CD4-positive, CD25-positive, alpha-beta regulatory T cell (primary cell): ENCODE results near the gene ETS2. TPM values are rescaled to one million over a fixed set of nuclear protein-coding genes. Genes with fewer than 3 reads are reported as not detected.
A peak's percentile ranks its signal among the peaks of the same experiment; 100 is the strongest.
"Not testable (repeated sequence)": the region's sequence is repeated elsewhere in the genome, so short reads cannot be mapped to it uniquely, and the experiment has no call there.

Experiments
- ATAC-seq, 2 donors: fragments of 150-1000 bp; cut with Tn5 transposase; one replicate each; pipeline ENCODE4 v1.10.0; 2021; ENCODE audit warnings: low read depth in 2 of 2, moderate number of reproducible peaks in 2 of 2, moderate library complexity in 1 of 2
- DNase-seq, 3 donors: peaks; one replicate each; pipeline versions ENCODE4 v3.0.0 to v3.0.0-alpha.2; 2012 to 2022; ENCODE audit warnings: mixed read lengths in 1 of 3
- H3K27ac ChIP-seq: one replicate; pipeline ENCODE4 v1.7.0; 2013; ENCODE audit warnings: mild to moderate bottlenecking, low read length; ENCODE audit not compliant: insufficient read depth, poor library complexity, severe bottlenecking
- H3K27me3 ChIP-seq: one replicate; pipeline ENCODE4 v1.7.0; 2013; ENCODE audit warnings: low read length; ENCODE audit not compliant: control insufficient read depth, insufficient read depth
- H3K36me3 ChIP-seq: one replicate; pipeline ENCODE4 v1.7.0; 2013; ENCODE audit warnings: mild to moderate bottlenecking, low read length, moderate library complexity; ENCODE audit not compliant: control insufficient read depth, insufficient read depth
- H3K4me1 ChIP-seq: 2 replicates; pipeline ENCODE4 v1.7.0; 2013; ENCODE audit warnings: mild to moderate bottlenecking, low read length; ENCODE audit not compliant: insufficient read depth, control insufficient read depth, poor library complexity, severe bottlenecking
- H3K4me3 ChIP-seq: one replicate; pipeline ENCODE4 v1.7.0; 2013; ENCODE audit warnings: low read depth, mild to moderate bottlenecking, low read length, moderate library complexity
- H3K9me3 ChIP-seq, 2 experiments: 1 replicate in 1 of 2; 2 replicates in 1 of 2; pipeline ENCODE4 v1.7.0; 2013; ENCODE audit warnings: low read length in 2 of 2, mild to moderate bottlenecking in 1 of 2, moderate library complexity in 1 of 2; ENCODE audit not compliant: control insufficient read depth in 2 of 2
- H3K27ac Mint-ChIP-seq, 3 donors: one replicate each; pipeline ENCODE4 v1.8.0; 2020 to 2022; ENCODE audit warnings: mild to moderate bottlenecking in 3 of 3, mixed read lengths in 3 of 3, moderate library complexity in 2 of 3
- H3K27me3 Mint-ChIP-seq: one replicate; pipeline ENCODE4 v1.8.0; 2022; ENCODE audit warnings: mild to moderate bottlenecking, mixed read lengths
- H3K36me3 Mint-ChIP-seq: one replicate; pipeline ENCODE4 v1.8.0; 2020; ENCODE audit warnings: mixed read lengths
- H3K4me1 Mint-ChIP-seq, 4 donors: one replicate each; pipeline ENCODE4 v1.8.0; 2020 to 2022; ENCODE audit warnings: mixed read lengths in 4 of 4, mild to moderate bottlenecking in 1 of 4
- H3K4me3 Mint-ChIP-seq, 4 donors: one replicate each; pipeline ENCODE4 v1.8.0; 2020 to 2022; ENCODE audit warnings: mild to moderate bottlenecking in 4 of 4, mixed read lengths in 4 of 4, moderate library complexity in 3 of 4
- H3K9me3 Mint-ChIP-seq, 7 donors: one replicate each; pipeline ENCODE4 v1.8.0; 2020 to 2022; ENCODE audit warnings: mixed read lengths in 7 of 7, mild to moderate bottlenecking in 3 of 7, moderate library complexity in 2 of 7
- polyA plus RNA-seq, 4 donors: library from polyadenylated mRNA; unstranded; fragments of 300-500 nt; fragmentation: Illumina TruSeq; gene quantifications; one replicate each; pipeline ENCODE4 v1.2.3, GENCODE V29; 2021
- total RNA-seq: library from RNA; stranded (reverse); gene quantifications from one replicate; pipeline ENCODE4 v1.2.3, GENCODE V29; 2022

The ETS2 gene
- total and polyA plus RNA-seq, 5 donors from 2014 or later: 2.6 to 12.3 (median 5.1) TPM

DNA sequence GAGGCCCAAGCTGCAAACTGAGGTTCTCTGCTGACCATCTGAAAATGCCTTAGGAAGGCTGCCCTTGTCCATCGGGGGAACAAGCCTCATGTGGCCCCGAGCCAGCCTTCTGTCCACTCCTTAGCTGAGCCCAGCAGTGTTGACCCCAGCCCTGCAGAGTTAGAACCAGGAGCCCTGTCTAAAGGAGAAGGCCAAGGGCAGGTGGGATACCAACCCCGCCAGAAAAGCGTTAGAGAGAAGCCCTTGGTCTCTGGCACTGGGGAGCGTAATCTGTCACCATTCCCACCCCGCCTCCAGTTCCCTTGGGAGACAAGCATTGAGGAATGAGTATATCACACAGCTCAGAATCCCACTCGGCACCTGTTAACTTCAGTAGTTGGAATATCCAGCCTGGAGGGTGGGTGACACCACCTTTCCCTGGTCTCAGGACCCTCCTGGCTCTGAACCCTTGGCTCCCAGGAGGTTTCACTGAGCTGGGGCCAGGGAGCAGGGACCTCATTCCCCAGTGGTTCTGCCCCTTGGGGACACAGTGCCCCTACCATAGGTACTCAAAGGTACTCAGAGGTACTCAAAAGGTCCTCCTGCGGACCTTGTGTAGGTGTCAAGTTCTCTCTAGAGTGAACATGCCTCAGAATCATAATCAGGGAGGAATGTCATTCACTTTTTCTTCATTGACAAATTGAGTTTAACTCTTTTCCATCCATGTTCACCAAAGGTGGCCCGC, 16.4 kb downstream of the ETS2 start:
- Mint-ChIP-seq H3K9me3 (peaks cover 0 to 5% (median 0%) of the 10 kb centered on the region in 7 donors), H3K4me1 (peaks cover 0 to 3% (median 0%) of the 10 kb centered on the region in 4 donors), H3K4me3 (no peak overlapping the region), H3K36me3 (peaks cover 62% of the 10 kb centered on the region), H3K27ac (no peak overlapping the region), H3K27me3 (no peaks in the 10 kb centered on the region)
- Histone ChIP-seq H3K4me3 (no peak overlapping the region), H3K27me3 (no peaks in the 10 kb centered on the region), H3K9me3 (no peaks in the 10 kb centered on the region), H3K27ac (no peak overlapping the region), H3K36me3 (peaks cover 65% of the 10 kb centered on the region), H3K4me1 (no peaks in the 10 kb centered on the region)
- ATAC-seq (no peak), DNase-seq (no peak)

DNA sequence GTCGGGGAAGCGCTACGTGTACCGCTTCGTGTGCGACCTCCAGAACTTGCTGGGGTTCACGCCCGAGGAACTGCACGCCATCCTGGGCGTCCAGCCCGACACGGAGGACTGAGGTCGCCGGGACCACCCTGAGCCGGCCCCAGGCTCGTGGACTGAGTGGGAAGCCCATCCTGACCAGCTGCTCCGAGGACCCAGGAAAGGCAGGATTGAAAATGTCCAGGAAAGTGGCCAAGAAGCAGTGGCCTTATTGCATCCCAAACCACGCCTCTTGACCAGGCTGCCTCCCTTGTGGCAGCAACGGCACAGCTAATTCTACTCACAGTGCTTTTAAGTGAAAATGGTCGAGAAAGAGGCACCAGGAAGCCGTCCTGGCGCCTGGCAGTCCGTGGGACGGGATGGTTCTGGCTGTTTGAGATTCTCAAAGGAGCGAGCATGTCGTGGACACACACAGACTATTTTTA, 17.1 kb downstream of the ETS2 start:
- peaks cover 55% of the 10 kb centered on the region for H3K36me3 Mint-ChIP-seq
- H3K27ac ChIP-seq: no peak overlapping the region
- H3K4me1 ChIP-seq: no peaks in the 10 kb centered on the region
- no peaks in the 10 kb centered on the region for H3K27me3 ChIP-seq
- no peak overlapping the region for H3K4me3 ChIP-seq
- H3K27me3 Mint-ChIP-seq: no peaks in the 10 kb centered on the region
- H3K36me3 ChIP-seq: peaks cover 58% of the 10 kb centered on the region
- H3K27ac Mint-ChIP-seq: no peak overlapping the region
- H3K9me3 ChIP-seq: no peaks in the 10 kb centered on the region
- H3K4me1 Mint-ChIP-seq: no peaks in the 10 kb centered on the region
- H3K9me3 Mint-ChIP-seq: peaks cover 0 to 5% (median 0%) of the 10 kb centered on the region in 7 donors
- H3K4me3 Mint-ChIP-seq: no peak overlapping the region
- ATAC-seq: no peak
- DNase-seq: no peak

DNA sequence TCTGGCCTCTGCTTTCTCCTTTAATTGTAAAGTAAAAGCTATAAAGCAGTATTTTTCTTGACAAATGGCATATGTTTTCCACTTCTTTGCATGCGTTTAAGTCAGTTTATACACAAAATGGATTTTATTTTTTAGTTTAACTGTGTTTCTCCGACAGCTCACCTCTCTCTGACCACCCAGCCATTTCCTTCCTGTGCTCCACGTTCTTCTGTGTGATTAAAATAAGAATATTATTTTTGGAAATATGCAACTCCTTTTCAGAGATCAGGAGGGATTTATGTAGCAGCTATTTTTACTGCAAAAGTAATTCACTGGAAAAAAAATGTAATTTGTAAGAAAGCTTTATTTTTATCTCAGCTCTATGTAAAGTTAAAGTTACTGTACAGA, 18.0 kb downstream of the ETS2 start:
- Mint-ChIP-seq H3K9me3 (peaks cover 0 to 4% (median 0%) of the 10 kb centered on the region in 7 donors), H3K27me3 (no peaks in the 10 kb centered on the region), H3K36me3 (peaks cover 47% of the 10 kb centered on the region), H3K27ac (no peak overlapping the region), H3K4me1 (no peaks in the 10 kb centered on the region), H3K4me3 (no peak overlapping the region)
- Histone ChIP-seq H3K9me3 (no peaks in the 10 kb centered on the region), H3K4me3 (no peak overlapping the region), H3K27me3 (no peaks in the 10 kb centered on the region), H3K27ac (no peak overlapping the region), H3K36me3 (peaks cover 49% of the 10 kb centered on the region), H3K4me1 (no peaks in the 10 kb centered on the region)
- ATAC-seq (no peak), DNase-seq (no peak)

DNA sequence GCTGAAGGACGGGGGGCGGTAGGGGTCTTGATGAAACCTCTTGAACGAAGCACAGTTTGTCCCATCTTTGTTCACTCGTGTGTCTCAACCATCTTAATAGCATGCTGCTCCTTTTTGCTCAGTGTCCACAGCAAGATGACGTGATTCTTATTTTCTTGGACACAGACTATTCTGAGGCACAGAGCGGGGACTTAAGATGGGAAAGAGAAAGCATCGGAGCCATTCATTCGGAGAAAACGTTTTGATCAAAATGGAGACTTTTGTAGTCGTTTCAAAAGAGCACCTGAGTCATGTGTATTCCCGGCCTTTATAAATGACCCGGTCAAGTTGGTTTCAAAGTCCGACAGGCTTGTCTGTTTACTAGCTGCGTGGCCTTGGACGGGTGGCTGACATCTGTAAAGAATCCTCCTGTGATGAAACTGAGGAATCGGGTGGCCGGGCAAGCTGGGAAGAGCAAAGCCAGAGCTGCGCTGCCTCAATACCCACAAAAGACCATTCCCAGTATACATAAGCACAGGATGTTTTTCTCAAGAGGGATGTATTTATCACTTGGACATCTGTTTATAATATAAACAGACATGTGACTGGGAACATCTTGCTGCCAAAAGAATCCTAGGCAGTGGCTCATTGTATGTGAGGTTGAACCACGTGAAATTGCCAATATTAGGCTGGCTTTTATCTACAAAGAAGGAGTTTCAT, 18.5 kb downstream of the ETS2 start:
- Histone ChIP-seq H3K4me1 (no peaks in the 10 kb centered on the region), H3K4me3 (no peak overlapping the region), H3K9me3 (no peaks in the 10 kb centered on the region), H3K27ac (no peak overlapping the region), H3K27me3 (no peaks in the 10 kb centered on the region), H3K36me3 (peaks cover 44% of the 10 kb centered on the region)
- Mint-ChIP-seq H3K4me3 (no peak overlapping the region), H3K27ac (peak overlapping the region in 1 of 3 donors; percentile 43), H3K4me1 (no peaks in the 10 kb centered on the region), H3K27me3 (no peaks in the 10 kb centered on the region), H3K9me3 (peaks cover 0 to 2% (median 0%) of the 10 kb centered on the region in 7 donors), H3K36me3 (peaks cover 42% of the 10 kb centered on the region)
- DNase-seq (no peak), ATAC-seq (no peak)

DNA sequence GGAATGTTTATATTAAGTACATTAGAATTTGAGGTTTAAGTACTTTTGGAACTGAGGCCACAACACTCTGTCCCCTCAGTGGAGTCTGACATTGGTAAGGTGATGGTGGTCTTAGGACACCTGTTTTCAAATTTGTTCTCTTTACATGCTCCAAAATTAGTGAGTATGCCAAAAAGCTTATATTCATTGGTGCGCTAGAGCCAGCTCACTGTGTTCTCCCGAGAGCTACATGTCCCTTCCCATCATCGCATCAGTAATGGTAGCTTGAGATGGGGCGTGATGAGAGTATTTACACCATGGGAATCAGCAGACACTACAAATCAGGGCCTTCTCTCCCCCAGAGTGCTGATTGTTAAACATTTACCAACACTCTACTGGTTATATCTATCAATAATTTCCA, 19.5 kb downstream of the ETS2 start:
- H3K27ac ChIP-seq: no peak overlapping the region
- no peak for ATAC-seq

DNA sequence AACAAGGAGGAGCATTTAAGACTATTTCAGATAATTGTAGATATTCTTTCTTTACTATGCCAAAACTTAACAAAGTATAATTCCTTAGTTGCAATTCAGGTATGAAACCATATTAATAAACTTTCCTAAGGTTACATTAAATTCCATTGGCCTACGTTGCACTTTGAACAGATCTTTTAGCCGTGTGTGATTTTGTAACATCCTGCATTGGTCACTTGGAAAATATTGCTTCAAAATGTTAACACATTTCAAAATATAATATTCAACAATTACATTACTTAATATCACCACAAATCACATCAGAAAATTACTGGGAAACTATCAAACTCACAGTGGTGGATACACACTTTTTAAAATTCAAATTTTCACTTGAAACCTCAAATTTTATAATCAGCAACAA, 20.2 kb downstream of the ETS2 start:
- no peak overlapping the region for H3K4me3 Mint-ChIP-seq
- Histone ChIP-seq H3K4me3 (no peak overlapping the region), H3K4me1 (peaks cover 2% of the 10 kb centered on the region), H3K27me3 (no peaks in the 10 kb centered on the region), H3K9me3 (no peaks in the 10 kb centered on the region), H3K36me3 (peaks cover 27% of the 10 kb centered on the region), H3K27ac (no peak overlapping the region)
- H3K4me1 Mint-ChIP-seq: peaks cover 0 to 4% (median 2%) of the 10 kb centered on the region in 4 donors
- ATAC-seq (no peak), DNase-seq (no peak)
- H3K36me3 Mint-ChIP-seq: peaks cover 28% of the 10 kb centered on the region
- H3K27me3 Mint-ChIP-seq: no peaks in the 10 kb centered on the region
- peaks cover 0 to 2% (median 0%) of the 10 kb centered on the region in 7 donors for H3K9me3 Mint-ChIP-seq
- no peak overlapping the region for H3K27ac Mint-ChIP-seq

More for the DNA sequence above, 19.5 kb downstream of the ETS2 start:
- H3K9me3 ChIP-seq: no peaks in the 10 kb centered on the region
- no peaks in the 10 kb centered on the region for H3K27me3 Mint-ChIP-seq
- H3K27me3 ChIP-seq: no peaks in the 10 kb centered on the region
- H3K36me3 Mint-ChIP-seq: peaks cover 34% of the 10 kb centered on the region
- H3K4me1 Mint-ChIP-seq: no peaks in the 10 kb centered on the region
- H3K36me3 ChIP-seq: peaks cover 34% of the 10 kb centered on the region
- no peak overlapping the region for H3K27ac Mint-ChIP-seq
- H3K4me1 ChIP-seq: no peaks in the 10 kb centered on the region
- peaks cover 0 to 2% (median 0%) of the 10 kb centered on the region in 7 donors for H3K9me3 Mint-ChIP-seq
- no peak for DNase-seq
- no peak overlapping the region for H3K4me3 ChIP-seq
- H3K4me3 Mint-ChIP-seq: no peak overlapping the region

DNA sequence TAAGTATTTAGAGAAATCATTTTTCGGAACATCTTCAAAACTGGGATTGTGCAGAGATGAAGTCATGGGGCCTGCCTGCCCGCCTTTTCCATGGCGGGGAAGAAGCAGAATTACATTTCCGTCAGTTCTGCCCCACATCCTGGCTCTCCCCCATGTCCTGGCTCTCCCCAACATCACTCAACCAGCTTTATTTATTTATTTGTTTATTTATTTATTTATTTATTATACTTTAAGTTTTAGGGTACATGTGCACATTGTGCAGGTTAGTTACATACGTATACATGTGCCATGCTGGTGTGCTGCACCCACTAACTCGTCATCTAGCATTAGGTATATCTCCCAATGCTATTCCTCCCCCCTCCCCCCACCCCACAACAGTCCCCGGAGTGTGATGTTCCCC, 22.4 kb downstream of the ETS2 start:
- peaks cover 12% of the 10 kb centered on the region for H3K36me3 Mint-ChIP-seq
- not testable (repeated sequence) for H3K27ac Mint-ChIP-seq, H3K4me3 Mint-ChIP-seq, H3K27me3 ChIP-seq, DNase-seq, H3K9me3 Mint-ChIP-seq, H3K4me1 ChIP-seq, H3K27me3 Mint-ChIP-seq, H3K9me3 ChIP-seq, H3K27ac ChIP-seq, H3K4me3 ChIP-seq, ATAC-seq, H3K36me3 ChIP-seq
- H3K4me1 Mint-ChIP-seq: peaks cover 0 to 21% (median 13%) of the 10 kb centered on the region in 4 donors
